ENCODE measurements around the gene ALOX12B. TPM values are rescaled to one million over a fixed set of nuclear protein-coding genes. Genes with fewer than 3 reads are reported as not detected.

The ALOX12B gene
- total RNA-seq, 1 experiment from 2014 or later: not detected

- Histone ChIP-seq H3K4me1 (replicated peaks; ENCODE audit: insufficient read depth) (no peaks in the 10 kb centered on the region), H3K9me3 (ENCODE audit: insufficient read depth, low read depth) (no peaks in the 10 kb centered on the region), H4K20me1 (ENCODE audit: insufficient read depth) (no peaks in the 10 kb centered on the region), H3F3A (ENCODE audit: insufficient read depth, low read depth) (no peaks in the 10 kb centered on the region), H3K79me2 (ENCODE audit: low read depth) (no peaks in the 10 kb centered on the region), H3K4me3 (no peak overlapping the region), H3K4me2 (peak overlapping the region; percentile 36; the same call in 1 of the 2 replicates), H3K27ac (no peak overlapping the region), H3K36me3 (ENCODE audit: low read depth) (no peaks in the 10 kb centered on the region), H2AFZ (no peak overlapping the region), H3K9me2 (ENCODE audit: insufficient read depth) (no peaks in the 10 kb centered on the region), H3K27me3 (ENCODE audit: insufficient read depth, low read depth) (peaks cover 16% of the 10 kb centered on the region)
- intact Hi-C loops (cut with micrococcal nuclease; ENCODE audit: unreplicated experiment): loop anchor here (2.0 to 5.0 kb wide), 2 partner anchors 45 to 83 kb away; partner anchors contain the start of gene ALOXE3
- CTCF ChIA-PET: interaction anchor here (0.5 to 1.8 kb wide), 12 partner anchors 9 to 1443 kb away, joined by 3 to 10 read pairs (median 4); partner anchors contain the start of genes ALOX12B and SLC25A35
- POLR2A ChIA-PET (ENCODE audit: unreplicated experiment): interaction anchor here (0.6 to 1.1 kb wide), 3 partner anchors 39 to 310 kb away, joined by 3 to 6 read pairs (median 5); no protein-coding TSS in a partner anchor
- BruUV-seq (replicated peaks): no TSS peak
- TF ChIP-seq CTCF (conservative IDR thresholded peaks at IDR 0.05): peak; percentile 76
- no peak for TF ChIP-seq EZH2 (IDR thresholded peaks at IDR 0.05; ENCODE audit: low read depth)
- DNase-seq: peak in 1 of 2 experiments; percentile 77
Measured at GRCh38 chr17:8073627-8074484, 13.7 kb downstream of the ALOX12B start.

GRCh38 chr17:8072729-8073461 is 14.6 kb downstream of the ALOX12B start:
- Histone ChIP-seq H3K9me3 (ENCODE audit: insufficient read depth, low read depth) (no peaks in the 10 kb centered on the region), H3K9me2 (ENCODE audit: insufficient read depth) (no peaks in the 10 kb centered on the region), H3K79me2 (ENCODE audit: low read depth) (no peaks in the 10 kb centered on the region), H3F3A (ENCODE audit: insufficient read depth, low read depth) (no peaks in the 10 kb centered on the region), H4K20me1 (ENCODE audit: insufficient read depth) (no peaks in the 10 kb centered on the region), H2AFZ (no peak overlapping the region), H3K36me3 (ENCODE audit: low read depth) (no peaks in the 10 kb centered on the region), H3K27ac (no peak overlapping the region), H3K4me3 (no peak overlapping the region), H3K4me2 (no peak overlapping the region), H3K27me3 (ENCODE audit: insufficient read depth, low read depth) (peaks cover 16% of the 10 kb centered on the region), H3K4me1 (replicated peaks; ENCODE audit: insufficient read depth) (no peaks in the 10 kb centered on the region)
- no peak for DNase-seq
- TF ChIP-seq CTCF (conservative IDR thresholded peaks at IDR 0.05): no peak
- TF ChIP-seq EZH2 (IDR thresholded peaks at IDR 0.05; ENCODE audit: low read depth): no peak
- no TSS peak for BruUV-seq (replicated peaks)
- POLR2A ChIA-PET (ENCODE audit: unreplicated experiment): interaction anchor here (0.6 kb wide), 1 partner anchor 40 kb away, joined by 6 read pairs; no protein-coding TSS in a partner anchor
- CTCF ChIA-PET: interaction anchor here (0.5 to 1.8 kb wide), 6 partner anchors 13 to 1444 kb away, joined by 3 to 10 read pairs (median 4); partner anchors contain the start of gene ALOX12B
- intact Hi-C loops (cut with micrococcal nuclease; ENCODE audit: unreplicated experiment): loop anchor here (2.0 to 5.0 kb wide), 2 partner anchors 46 to 84 kb away; partner anchors contain the start of gene ALOXE3

GRCh38 chr17:8072341-8072728 is 15.2 kb downstream of the ALOX12B start:
- no peaks in the 10 kb centered on the region for H3K9me2 ChIP-seq (ENCODE audit: insufficient read depth)
- H3K4me2 ChIP-seq: no peak overlapping the region
- TF ChIP-seq EZH2 (IDR thresholded peaks at IDR 0.05; ENCODE audit: low read depth) (no peak), CTCF (conservative IDR thresholded peaks at IDR 0.05) (no peak)
- H2AFZ ChIP-seq: no peak overlapping the region
- DNase-seq: no peak
- BruUV-seq (replicated peaks): no TSS peak
- CTCF ChIA-PET: no interaction called here
- POLR2A ChIA-PET (ENCODE audit: unreplicated experiment): no interaction called here
- H3K36me3 ChIP-seq (ENCODE audit: low read depth): no peaks in the 10 kb centered on the region
- H3K4me3 ChIP-seq: no peak overlapping the region
- no peaks in the 10 kb centered on the region for H3K9me3 ChIP-seq (ENCODE audit: insufficient read depth, low read depth)
- H3K79me2 ChIP-seq (ENCODE audit: low read depth): no peaks in the 10 kb centered on the region
- H3K27me3 ChIP-seq (ENCODE audit: insufficient read depth, low read depth): peaks cover 16% of the 10 kb centered on the region
- no peak overlapping the region for H3K27ac ChIP-seq
- no peaks in the 10 kb centered on the region for H3F3A ChIP-seq (ENCODE audit: insufficient read depth, low read depth)
- intact Hi-C loops (cut with micrococcal nuclease; ENCODE audit: unreplicated experiment): loop anchor here (2.0 to 5.0 kb wide), 2 partner anchors 46 to 85 kb away; partner anchors contain the start of gene ALOXE3
- no peaks in the 10 kb centered on the region for H4K20me1 ChIP-seq (ENCODE audit: insufficient read depth)
- no peaks in the 10 kb centered on the region for H3K4me1 ChIP-seq (replicated peaks; ENCODE audit: insufficient read depth)

Data from PC-9 (cell line).